GM19324 (cell line): Measurements from ENCODE around the gene PROKR2.

Experiments
- ATAC-seq: cut with Tn5 transposase; IDR thresholded peaks from one replicate; pipeline ENCODE4 v1.9.1; 2021; ENCODE audit warnings: mild to moderate bottlenecking, moderate library complexity; ENCODE audit not compliant: unreplicated experiment, low FRiP score

The PROKR2 gene

GRCh38 chr20:5316188-5317158 is at the start of gene PROKR2:
Gene PROKR2, minus strand, starts transcription at chr20:5316954. Its CDS starts 2,585 bp downstream, at chr20:5314369.
- no peak for ATAC-seq

- ATAC-seq: no peak
Observed at GRCh38 chr20:5364997-5365597, 48.3 kb upstream of the PROKR2 start.

GRCh38 chr20:5364136-5364821 is 47.5 kb upstream of the PROKR2 start:
- ATAC-seq: no peak

GRCh38 chr20:5362771-5363170 is 46.0 kb upstream of the PROKR2 start:
- ATAC-seq: no peak

GRCh38 chr20:5361176-5361575 is 44.4 kb upstream of the PROKR2 start:
- ATAC-seq: no peak

- no peak for ATAC-seq
Observed at GRCh38 chr20:5357946-5358345, 41.2 kb upstream of the PROKR2 start.

GRCh38 chr20:5356941-5357340 is 40.2 kb upstream of the PROKR2 start:
- no peak for ATAC-seq

GRCh38 chr20:5354901-5355300 is 38.1 kb upstream of the PROKR2 start:
- no peak for ATAC-seq

- ATAC-seq: no peak
Observed at GRCh38 chr20:5353624-5354496, 37.1 kb upstream of the PROKR2 start.

- no peak for ATAC-seq
Observed at GRCh38 chr20:5349448-5349847, 32.7 kb upstream of the PROKR2 start.

GRCh38 chr20:5342021-5342420 is 25.3 kb upstream of the PROKR2 start:
- no peak for ATAC-seq

- ATAC-seq: no peak
Observed at GRCh38 chr20:5331340-5331739, 14.6 kb upstream of the PROKR2 start.

GRCh38 chr20:5328268-5328667 is 11.5 kb upstream of the PROKR2 start:
- no peak for ATAC-seq

- ATAC-seq: no peak
Observed at GRCh38 chr20:5327356-5327755, 10.6 kb upstream of the PROKR2 start.

- ATAC-seq: no peak
Observed at GRCh38 chr20:5315807-5316187, 957 bp downstream of the PROKR2 start.

GRCh38 chr20:5313916-5314315 is 2.8 kb downstream of the PROKR2 start:
- no peak for ATAC-seq

- no peak for ATAC-seq
Observed at GRCh38 chr20:5312518-5312917, 4.2 kb downstream of the PROKR2 start.

GRCh38 chr20:5309971-5310370 is 6.8 kb downstream of the PROKR2 start:
- ATAC-seq: no peak

GRCh38 chr20:5298811-5299210 is 17.9 kb downstream of the PROKR2 start:
- ATAC-seq: no peak

- no peak for ATAC-seq
Observed at GRCh38 chr20:5297280-5298004, 19.3 kb downstream of the PROKR2 start.
